Measurements from ENCODE around the gene DNMT3A. TPM values are rescaled to one million over a fixed set of nuclear protein-coding genes. Genes with fewer than 3 reads are reported as not detected.

DNMT3A gene
- polyA plus RNA-seq, 2 donors, result 5.0 to 7.3 TPM

GRCh38 chr2:25349397-25349796, 7.7 kb upstream of the DNMT3A start:
- 76 to 78% methylated on average over 7 of the region's 7 CpGs for WGBS, 2 donors
- Histone ChIP-seq H3K4me1 (ENCODE audit: control insufficient read depth in 2 of 2, insufficient read depth in 2 of 2, low read length in 1 of 2) (no peaks in the 10 kb centered on the region), H3K36me3 (ENCODE audit: control insufficient read depth in 2 of 2, insufficient read depth in 2 of 2, low read length in 1 of 2) (no peaks in the 10 kb centered on the region), H3K4me3 (ENCODE audit: low read depth in 1 of 2, low read length in 2 of 2) (no peak overlapping the region), H3K27ac (ENCODE audit: low read depth in 2 of 2, low read length in 1 of 2) (no peak overlapping the region), H3K9me3 (ENCODE audit: control insufficient read depth in 2 of 2, insufficient read depth in 1 of 2, low read depth in 1 of 2, low read length in 1 of 2) (no peaks in the 10 kb centered on the region), H3K27me3 (ENCODE audit: control insufficient read depth in 1 of 2, insufficient read depth in 2 of 2, low read length in 2 of 2) (no peaks in the 10 kb centered on the region)

- 27 to 40% methylated on average over 2 of the region's 2 CpGs for WGBS, 2 donors
- H3K27ac ChIP-seq (ENCODE audit: low read depth in 2 of 2, low read length in 1 of 2), result no peak overlapping the region
- H3K9me3 ChIP-seq (ENCODE audit: control insufficient read depth in 2 of 2, insufficient read depth in 1 of 2, low read depth in 1 of 2, low read length in 1 of 2), result no peaks in the 10 kb centered on the region
- H3K4me1 ChIP-seq (ENCODE audit: control insufficient read depth in 2 of 2, insufficient read depth in 2 of 2, low read length in 1 of 2), result no peaks in the 10 kb centered on the region
- H3K4me3 ChIP-seq (ENCODE audit: low read depth in 1 of 2, low read length in 2 of 2), result no peak overlapping the region
- no peaks in the 10 kb centered on the region for H3K27me3 ChIP-seq (ENCODE audit: control insufficient read depth in 1 of 2, insufficient read depth in 2 of 2, low read length in 2 of 2)
- H3K36me3 ChIP-seq (ENCODE audit: control insufficient read depth in 2 of 2, insufficient read depth in 2 of 2, low read length in 1 of 2), result no peaks in the 10 kb centered on the region
Measured at GRCh38 chr2:25347846-25348245, 6.1 kb upstream of the DNMT3A start.

GRCh38 chr2:25347205-25347815, 5.6 kb upstream of the DNMT3A start:
- Histone ChIP-seq H3K9me3 (ENCODE audit: control insufficient read depth in 2 of 2, insufficient read depth in 1 of 2, low read depth in 1 of 2, low read length in 1 of 2) (no peaks in the 10 kb centered on the region), H3K4me3 (ENCODE audit: low read depth in 1 of 2, low read length in 2 of 2) (no peak overlapping the region), H3K27ac (ENCODE audit: low read depth in 2 of 2, low read length in 1 of 2) (no peak overlapping the region), H3K27me3 (ENCODE audit: control insufficient read depth in 1 of 2, insufficient read depth in 2 of 2, low read length in 2 of 2) (no peaks in the 10 kb centered on the region), H3K4me1 (ENCODE audit: control insufficient read depth in 2 of 2, insufficient read depth in 2 of 2, low read length in 1 of 2) (no peaks in the 10 kb centered on the region), H3K36me3 (ENCODE audit: control insufficient read depth in 2 of 2, insufficient read depth in 2 of 2, low read length in 1 of 2) (no peaks in the 10 kb centered on the region)
- 60 to 63% methylated on average over 7 of the region's 7 CpGs for whole genome bisulfite sequencing, 2 donors

GRCh38 chr2:25343187-25343825, 1.6 kb upstream of the DNMT3A start:
- Histone ChIP-seq H3K9me3 (ENCODE audit: control insufficient read depth in 2 of 2, insufficient read depth in 1 of 2, low read depth in 1 of 2, low read length in 1 of 2) (no peaks in the 10 kb centered on the region), H3K36me3 (ENCODE audit: control insufficient read depth in 2 of 2, insufficient read depth in 2 of 2, low read length in 1 of 2) (peaks cover 0 to 2% of the 10 kb centered on the region in 2 donors), H3K27me3 (ENCODE audit: control insufficient read depth in 1 of 2, insufficient read depth in 2 of 2, low read length in 2 of 2) (no peaks in the 10 kb centered on the region), H3K4me1 (ENCODE audit: control insufficient read depth in 2 of 2, insufficient read depth in 2 of 2, low read length in 1 of 2) (peaks cover 2 to 9% of the 10 kb centered on the region in 2 donors), H3K27ac (ENCODE audit: low read depth in 2 of 2, low read length in 1 of 2) (no peak overlapping the region), H3K4me3 (ENCODE audit: low read depth in 1 of 2, low read length in 2 of 2) (no peak overlapping the region)
- WGBS, 2 donors, result 88% methylated on average over 21 of the region's 21 CpGs

- Histone ChIP-seq H3K4me3 (ENCODE audit: low read depth in 1 of 2, low read length in 2 of 2) (peak overlapping the region; percentile 63 to 90), H3K9me3 (ENCODE audit: control insufficient read depth in 2 of 2, insufficient read depth in 1 of 2, low read depth in 1 of 2, low read length in 1 of 2) (no peaks in the 10 kb centered on the region), H3K27me3 (ENCODE audit: control insufficient read depth in 1 of 2, insufficient read depth in 2 of 2, low read length in 2 of 2) (no peaks in the 10 kb centered on the region), H3K27ac (ENCODE audit: low read depth in 2 of 2, low read length in 1 of 2) (peak overlapping the region; percentile 65 to 78), H3K4me1 (ENCODE audit: control insufficient read depth in 2 of 2, insufficient read depth in 2 of 2, low read length in 1 of 2) (peaks cover 2 to 9% of the 10 kb centered on the region in 2 donors), H3K36me3 (ENCODE audit: control insufficient read depth in 2 of 2, insufficient read depth in 2 of 2, low read length in 1 of 2) (peaks cover 0 to 2% of the 10 kb centered on the region in 2 donors)
- WGBS, 2 donors, result 20 to 33% methylated on average over 26 to 45 of the region's 45 CpGs
Measured at GRCh38 chr2:25342372-25343186, 854 bp upstream of the DNMT3A start.

- H3K9me3 ChIP-seq (ENCODE audit: control insufficient read depth in 2 of 2, insufficient read depth in 1 of 2, low read depth in 1 of 2, low read length in 1 of 2), result no peaks in the 10 kb centered on the region
- H3K4me3 ChIP-seq (ENCODE audit: low read depth in 1 of 2, low read length in 2 of 2), result peak overlapping the region; percentile 65 to 90
- no peaks in the 10 kb centered on the region for H3K27me3 ChIP-seq (ENCODE audit: control insufficient read depth in 1 of 2, insufficient read depth in 2 of 2, low read length in 2 of 2)
- 0 to 1% methylated on average over 13 to 104 of the region's 104 CpGs for WGBS, 2 donors
- H3K4me1 ChIP-seq (ENCODE audit: control insufficient read depth in 2 of 2, insufficient read depth in 2 of 2, low read length in 1 of 2), result peaks cover 2 to 11% of the 10 kb centered on the region in 2 donors
- peaks cover 0 to 2% of the 10 kb centered on the region in 2 donors for H3K36me3 ChIP-seq (ENCODE audit: control insufficient read depth in 2 of 2, insufficient read depth in 2 of 2, low read length in 1 of 2)
- peak overlapping the region; percentile 54 to 59 for H3K27ac ChIP-seq (ENCODE audit: low read depth in 2 of 2, low read length in 1 of 2)
Measured at GRCh38 chr2:25341011-25341727, 556 bp downstream of the DNMT3A start.

- Histone ChIP-seq H3K27me3 (ENCODE audit: control insufficient read depth in 1 of 2, insufficient read depth in 2 of 2, low read length in 2 of 2) (no peaks in the 10 kb centered on the region), H3K4me3 (ENCODE audit: low read depth in 1 of 2, low read length in 2 of 2) (peak overlapping the region; percentile 65 to 90), H3K4me1 (ENCODE audit: control insufficient read depth in 2 of 2, insufficient read depth in 2 of 2, low read length in 1 of 2) (peaks cover 2 to 11% of the 10 kb centered on the region in 2 donors), H3K27ac (ENCODE audit: low read depth in 2 of 2, low read length in 1 of 2) (peak overlapping the region; percentile 28 to 59), H3K36me3 (ENCODE audit: control insufficient read depth in 2 of 2, insufficient read depth in 2 of 2, low read length in 1 of 2) (peaks cover 0 to 2% of the 10 kb centered on the region in 2 donors), H3K9me3 (ENCODE audit: control insufficient read depth in 2 of 2, insufficient read depth in 1 of 2, low read depth in 1 of 2, low read length in 1 of 2) (no peaks in the 10 kb centered on the region)
- WGBS, 2 donors, result 4 to 6% methylated on average over 30 to 73 of the region's 73 CpGs
Measured at GRCh38 chr2:25340181-25340921, 1.4 kb downstream of the DNMT3A start.

GRCh38 chr2:25339791-25340180, 1.9 kb downstream of the DNMT3A start:
- H3K4me1 ChIP-seq (ENCODE audit: control insufficient read depth in 2 of 2, insufficient read depth in 2 of 2, low read length in 1 of 2), result peaks cover 2 to 11% of the 10 kb centered on the region in 2 donors
- H3K9me3 ChIP-seq (ENCODE audit: control insufficient read depth in 2 of 2, insufficient read depth in 1 of 2, low read depth in 1 of 2, low read length in 1 of 2), result no peaks in the 10 kb centered on the region
- peak overlapping the region; percentile 9 to 90 for H3K4me3 ChIP-seq (ENCODE audit: low read depth in 1 of 2, low read length in 2 of 2)
- H3K36me3 ChIP-seq (ENCODE audit: control insufficient read depth in 2 of 2, insufficient read depth in 2 of 2, low read length in 1 of 2), result peaks cover 0 to 2% of the 10 kb centered on the region in 2 donors
- H3K27ac ChIP-seq (ENCODE audit: low read depth in 2 of 2, low read length in 1 of 2), result peak overlapping the region; percentile 28 to 59
- H3K27me3 ChIP-seq (ENCODE audit: control insufficient read depth in 1 of 2, insufficient read depth in 2 of 2, low read length in 2 of 2), result no peaks in the 10 kb centered on the region
- 33 to 43% methylated on average over 18 of the region's 18 CpGs for WGBS, 2 donors
